ENCODE measurements around the gene SLC47A2. TPM values are rescaled to one million over a fixed set of nuclear protein-coding genes. Genes with fewer than 3 reads are reported as not detected.
"Not testable (repeated sequence)": the region's sequence is repeated elsewhere in the genome, so short reads cannot be mapped to it uniquely, and the experiment has no call there.

SLC47A2 gene
- total and polyA plus RNA-seq, 2 donors (not counting 1 experiment from before 2014, with no cell fraction given): not detected

- Histone ChIP-seq H3K36me3 (ENCODE audit: control insufficient read depth, insufficient read depth, low read length) (no peaks in the 10 kb centered on the region), H3K4me1 (ENCODE audit: control insufficient read depth, extremely low read depth, insufficient read depth, low read length) (no peaks in the 10 kb centered on the region), H3K9me3 (ENCODE audit: control insufficient read depth, insufficient read depth, low read depth, low read length) (no peaks in the 10 kb centered on the region), H3K4me2 (ENCODE audit: extremely low read depth, insufficient read depth, low read length) (no peak overlapping the region), H3K27me3 (ENCODE audit: control insufficient read depth, insufficient read depth, low read length) (no peaks in the 10 kb centered on the region), H3K27ac (ENCODE audit: insufficient read depth, low read length) (no peak overlapping the region), H3K9ac (ENCODE audit: insufficient read depth, low read length) (no peak overlapping the region), H3K79me2 (ENCODE audit: control insufficient read depth, insufficient read depth, low read length) (no peaks in the 10 kb centered on the region), H4K20me1 (ENCODE audit: control insufficient read depth, extremely low read depth, insufficient read depth, low read length) (no peaks in the 10 kb centered on the region), H3K4me3 (replicated peaks in 1 of 4; ENCODE audit: control extremely low read depth in 1 of 4, insufficient read depth in 1 of 4, low read depth in 3 of 4, low read length in 4 of 4) (no peak overlapping the region), H2AFZ (ENCODE audit: low read length) (no peak overlapping the region)
- TF ChIP-seq, protein P1, sequence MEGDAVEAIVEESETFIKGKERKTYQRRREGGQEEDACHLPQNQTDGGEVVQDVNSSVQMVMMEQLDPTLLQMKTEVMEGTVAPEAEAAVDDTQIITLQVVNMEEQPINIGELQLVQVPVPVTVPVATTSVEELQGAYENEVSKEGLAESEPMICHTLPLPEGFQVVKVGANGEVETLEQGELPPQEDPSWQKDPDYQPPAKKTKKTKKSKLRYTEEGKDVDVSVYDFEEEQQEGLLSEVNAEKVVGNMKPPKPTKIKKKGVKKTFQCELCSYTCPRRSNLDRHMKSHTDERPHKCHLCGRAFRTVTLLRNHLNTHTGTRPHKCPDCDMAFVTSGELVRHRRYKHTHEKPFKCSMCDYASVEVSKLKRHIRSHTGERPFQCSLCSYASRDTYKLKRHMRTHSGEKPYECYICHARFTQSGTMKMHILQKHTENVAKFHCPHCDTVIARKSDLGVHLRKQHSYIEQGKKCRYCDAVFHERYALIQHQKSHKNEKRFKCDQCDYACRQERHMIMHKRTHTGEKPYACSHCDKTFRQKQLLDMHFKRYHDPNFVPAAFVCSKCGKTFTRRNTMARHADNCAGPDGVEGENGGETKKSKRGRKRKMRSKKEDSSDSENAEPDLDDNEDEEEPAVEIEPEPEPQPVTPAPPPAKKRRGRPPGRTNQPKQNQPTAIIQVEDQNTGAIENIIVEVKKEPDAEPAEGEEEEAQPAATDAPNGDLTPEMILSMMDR (conservative IDR thresholded peaks at IDR 0.05 in 1 of 2, IDR thresholded peaks at IDR 0.05 in 1 of 2; ENCODE audit: low read depth in 1 of 2, low read length in 2 of 2): no peak
- TF ChIP-seq EZH2 (IDR thresholded peaks at IDR 0.05; ENCODE audit: low read length, missing control alignments): no peak
- no peak for DNase-seq (ENCODE audit: low read depth in 2 of 2)
Measured at GRCh38 chr17:19671433-19671832, 45.0 kb downstream of the SLC47A2 start.

DNA sequence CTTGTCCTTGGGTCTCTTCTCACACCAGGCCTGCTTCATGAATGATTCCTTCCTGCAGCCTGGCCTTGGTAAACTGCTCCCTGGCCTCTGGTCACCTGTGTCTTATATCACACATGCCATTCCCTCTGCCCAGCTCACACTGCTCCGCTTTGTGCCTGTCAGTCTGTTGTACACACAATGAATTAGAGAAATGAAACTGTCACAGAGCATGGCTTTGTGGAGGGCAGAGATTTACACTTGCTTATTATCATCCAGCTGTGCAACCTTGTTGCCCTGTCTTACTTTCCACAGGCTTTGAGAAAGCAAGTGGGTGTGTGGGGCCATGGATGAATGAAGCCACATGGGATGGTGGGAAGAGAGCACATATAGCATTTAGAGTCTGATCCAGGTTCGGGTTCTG is 45.5 kb downstream of the SLC47A2 start:
- no peak for DNase-seq (ENCODE audit: low read depth in 2 of 2)
- Histone ChIP-seq H3K27ac (ENCODE audit: insufficient read depth, low read length) (no peak overlapping the region), H3K36me3 (ENCODE audit: control insufficient read depth, insufficient read depth, low read length) (no peaks in the 10 kb centered on the region), H3K27me3 (ENCODE audit: control insufficient read depth, insufficient read depth, low read length) (no peaks in the 10 kb centered on the region), H3K4me2 (ENCODE audit: extremely low read depth, insufficient read depth, low read length) (no peak overlapping the region), H3K4me3 (replicated peaks in 1 of 4; ENCODE audit: control extremely low read depth in 1 of 4, insufficient read depth in 1 of 4, low read depth in 3 of 4, low read length in 4 of 4) (no peak overlapping the region), H3K79me2 (ENCODE audit: control insufficient read depth, insufficient read depth, low read length) (no peaks in the 10 kb centered on the region), H2AFZ (ENCODE audit: low read length) (no peak overlapping the region), H3K4me1 (ENCODE audit: control insufficient read depth, extremely low read depth, insufficient read depth, low read length) (no peaks in the 10 kb centered on the region), H4K20me1 (ENCODE audit: control insufficient read depth, extremely low read depth, insufficient read depth, low read length) (no peaks in the 10 kb centered on the region), H3K9me3 (ENCODE audit: control insufficient read depth, insufficient read depth, low read depth, low read length) (no peaks in the 10 kb centered on the region), H3K9ac (ENCODE audit: insufficient read depth, low read length) (no peak overlapping the region)
- TF ChIP-seq EZH2 (IDR thresholded peaks at IDR 0.05; ENCODE audit: low read length, missing control alignments): no peak
- TF ChIP-seq, protein P1 (conservative IDR thresholded peaks at IDR 0.05 in 1 of 2, IDR thresholded peaks at IDR 0.05 in 1 of 2; ENCODE audit: low read depth in 1 of 2, low read length in 2 of 2): no peak

GRCh38 chr17:19669680-19670079 is 46.7 kb downstream of the SLC47A2 start:
- DNase-seq (ENCODE audit: low read depth in 2 of 2); H3K4me1 ChIP-seq (ENCODE audit: control insufficient read depth, extremely low read depth, insufficient read depth, low read length); H3K4me3 ChIP-seq (replicated peaks in 1 of 4; ENCODE audit: control extremely low read depth in 1 of 4, insufficient read depth in 1 of 4, low read depth in 3 of 4, low read length in 4 of 4); H3K79me2 ChIP-seq (ENCODE audit: control insufficient read depth, insufficient read depth, low read length); H3K27ac ChIP-seq (ENCODE audit: insufficient read depth, low read length); H4K20me1 ChIP-seq (ENCODE audit: control insufficient read depth, extremely low read depth, insufficient read depth, low read length); H3K27me3 ChIP-seq (ENCODE audit: control insufficient read depth, insufficient read depth, low read length); H3K9me3 ChIP-seq (ENCODE audit: control insufficient read depth, insufficient read depth, low read depth, low read length); H2AFZ ChIP-seq (ENCODE audit: low read length); H3K9ac ChIP-seq (ENCODE audit: insufficient read depth, low read length); H3K36me3 ChIP-seq (ENCODE audit: control insufficient read depth, insufficient read depth, low read length); H3K4me2 ChIP-seq (ENCODE audit: extremely low read depth, insufficient read depth, low read length): not testable (repeated sequence)
